C4-2B (cell line): ENCODE measurements around the gene NAA80.
"Not testable (repeated sequence)": the region's sequence is repeated elsewhere in the genome, so short reads cannot be mapped to it uniquely, and the experiment has no call there.

ENCODE experiments used
- H3K27ac ChIP-seq: fragments of 450-650 bp; 2 replicates; pipeline ENCODE4 v1.5.1; 2017
- CTCF ChIP-seq: fragments of 450-650 bp; conservative IDR thresholded peaks from 2 replicates; pipeline ENCODE4 v1.5.1; 2017; ENCODE audit warnings: mild to moderate bottlenecking
- ZFX ChIP-seq: fragments of 450-650 bp; IDR thresholded peaks from 2 replicates; pipeline ENCODE4 v1.6.1; 2017

NAA80 gene

GRCh38 chr3:50292159-50293078 lies 6.8 kb downstream of the NAA80 start, which contains the start of gene IFRD2:
Gene IFRD2 (minus strand): TSS chr3:50292429. CDS start chr3:50292274, 155 bp downstream.
- peak within 1 kb of the TSS; percentile 99 for H3K27ac ChIP-seq
- TF ChIP-seq ZFX = no peak
- TF ChIP-seq CTCF = no peak

- H3K27ac ChIP-seq = peak overlapping the region; percentile 99
- TF ChIP-seq CTCF (no peak), ZFX (no peak)
Observed at GRCh38 chr3:50290161-50290641, 9.0 kb downstream of the NAA80 start.

- peak overlapping the region; percentile 99 for H3K27ac ChIP-seq
- TF ChIP-seq CTCF (no peak), ZFX (no peak)
Observed at GRCh38 chr3:50289130-50289529, 10.1 kb downstream of the NAA80 start.

GRCh38 chr3:50288387-50289007 lies 10.7 kb downstream of the NAA80 start:
- H3K27ac ChIP-seq = no peak overlapping the region
- no peak for TF ChIP-seq CTCF
- TF ChIP-seq ZFX = no peak

GRCh38 chr3:50287262-50287661 lies 11.9 kb downstream of the NAA80 start:
- TF ChIP-seq CTCF = no peak
- TF ChIP-seq ZFX = no peak
- no peak overlapping the region for H3K27ac ChIP-seq

GRCh38 chr3:50286322-50287227 lies 12.6 kb downstream of the NAA80 start:
- TF ChIP-seq CTCF (no peak), ZFX (no peak)
- no peak overlapping the region for H3K27ac ChIP-seq

GRCh38 chr3:50284121-50284520 lies 15.1 kb downstream of the NAA80 start:
- H3K27ac ChIP-seq = not testable (repeated sequence)
